Measurements from ENCODE around the gene MUC6. TPM values are rescaled to one million over a fixed set of nuclear protein-coding genes. Genes with fewer than 3 reads are reported as not detected.

Gene MUC6
- not detected in 5 replicates for total RNA-seq (2022; extraction: Qiagen RNA extraction)

GRCh38 chr11:1036303-1036923 lies at the start of gene MUC6:
Gene MUC6, minus strand, starts transcription at chr11:1036718. Its CDS starts 63 bp downstream, at chr11:1036655.

GRCh38 chr11:1074244-1075221 lies 38.0 kb upstream of the MUC6 start, which contains the start of gene MUC2:
Gene MUC2, plus strand, starts transcription at chr11:1074874.

Other genes with a start within 250 kb of the MUC6 start
- gene CEND1, start 246.6 kb downstream of the MUC6 start, total RNA-seq (2022; extraction: Qiagen RNA extraction): 1.4 to 2.8 TPM (median 2.4 TPM) in 5 replicates
- gene SLC25A22, start 238.4 kb downstream of the MUC6 start, total RNA-seq (2022; extraction: Qiagen RNA extraction): 27.4 to 34.4 TPM (median 31.1 TPM) in 5 replicates
- 10.1 to 14.2 TPM (median 13.5 TPM) in 5 replicates for gene PIDD1, start 231.5 kb downstream of the MUC6 start, total RNA-seq (2022; extraction: Qiagen RNA extraction)
- 1,408 to 2,641 TPM (median 2,478 TPM) in 5 replicates for gene RPLP2, start 226.8 kb downstream of the MUC6 start, total RNA-seq (2022; extraction: Qiagen RNA extraction)
- 37.4 to 59.4 TPM (median 57.4 TPM) in 5 replicates for gene PNPLA2, start 217.8 kb downstream of the MUC6 start, total RNA-seq (2022; extraction: Qiagen RNA extraction)
- gene CRACR2B, start 208.8 kb downstream of the MUC6 start, total RNA-seq (2022; extraction: Qiagen RNA extraction): 3.0 to 6.3 TPM (median 5.7 TPM) in 5 replicates
- 809 to 892 TPM (median 846 TPM) in 5 replicates for gene CD151, start 203.8 kb downstream of the MUC6 start, total RNA-seq (2022; extraction: Qiagen RNA extraction)
- gene POLR2L, start 194.2 kb downstream of the MUC6 start, total RNA-seq (2022; extraction: Qiagen RNA extraction): 474 to 756 TPM (median 614 TPM) in 5 replicates
- 139 to 194 TPM (median 190 TPM) in 5 replicates for gene TSPAN4, start 193.9 kb downstream of the MUC6 start, total RNA-seq (2022; extraction: Qiagen RNA extraction)
- 69.2 to 82.1 TPM (median 73.1 TPM) in 5 replicates for gene CHID1, start 125.9 kb downstream of the MUC6 start, total RNA-seq (2022; extraction: Qiagen RNA extraction)
- 31.5 to 37.2 TPM (median 34.2 TPM) in 5 replicates for gene AP2A2, start 110.8 kb downstream of the MUC6 start, total RNA-seq (2022; extraction: Qiagen RNA extraction)
- 0.08 to 0.38 TPM (median 0.22 TPM) in 5 replicates for gene MUC2, start 38.2 kb upstream of the MUC6 start, total RNA-seq (2022; extraction: Qiagen RNA extraction)
- 1.2 to 1.8 TPM (median 1.5 TPM) in 5 replicates for gene MUC5AC, start 121.2 kb upstream of the MUC6 start, total RNA-seq (2022; extraction: Qiagen RNA extraction)
- gene MUC5B, start 186.3 kb upstream of the MUC6 start, total RNA-seq (2022; extraction: Qiagen RNA extraction): 2.2 to 3.6 TPM (median 3.0 TPM) in 5 replicates

Data from A549 treated with Hydrocortisone at 1 μM for 4 hours (cell line).